Activated naive CD4-positive, alpha-beta T cell treated with anti-CD3 and anti-CD28 coated beads, Interleukin-2, amount 50 U/mL, for 72 hours (primary cell): ENCODE results near the gene RBFOX1. TPM values are rescaled to one million over a fixed set of nuclear protein-coding genes. Genes with fewer than 3 reads are reported as not detected.

Source experiments
- ATAC-seq, 2 donors: fragments of 150-1000 bp; cut with Tn5 transposase; 2 replicates each; pipeline ENCODE4 v1.10.0; 2021; ENCODE audit warnings: mild to moderate bottlenecking in 2 of 2, moderate library complexity in 2 of 2
- DNase-seq, 2 donors: peaks; one replicate each; pipeline ENCODE4 v3.0.0; 2021 to 2022; ENCODE audit warnings: low spot score in 2 of 2
- H3K27ac Mint-ChIP-seq, 2 donors: one replicate each; pipeline ENCODE4 v1.8.0; 2022; ENCODE audit warnings: mild to moderate bottlenecking in 2 of 2, mixed read lengths in 2 of 2
- H3K36me3 Mint-ChIP-seq, 2 donors: one replicate each; pipeline ENCODE4 v1.8.0; 2022; ENCODE audit warnings: mixed read lengths in 2 of 2
- H3K9me3 Mint-ChIP-seq, 2 donors: one replicate each; pipeline ENCODE4 v1.8.0; 2022; ENCODE audit warnings: mixed read lengths in 2 of 2
- total RNA-seq, 2 donors: library from RNA; stranded (reverse); gene quantifications; one replicate each; pipeline ENCODE4 v1.2.3, GENCODE V29; 2022

The RBFOX1 gene
- not detected for total RNA-seq

- peaks cover 12 to 27% of the 10 kb centered on the region in 2 donors for H3K9me3 Mint-ChIP-seq
- no peak within 1 kb of the TSS for H3K27ac Mint-ChIP-seq
- DNase-seq (no peak), ATAC-seq (no peak)
- H3K36me3 Mint-ChIP-seq = no peaks in the 10 kb centered on the region
Observed at GRCh38 chr16:7332611-7333010, at the start of gene RBFOX1. Gene RBFOX1, plus strand, starts transcription at chr16:7332845.

GRCh38 chr16:7284780-7285179 is 47.9 kb upstream of the RBFOX1 start:
- ATAC-seq = no peak
- no peak overlapping the region for H3K27ac Mint-ChIP-seq

GRCh38 chr16:7285520-7285919 is 47.1 kb upstream of the RBFOX1 start:
- DNase-seq (no peak), ATAC-seq (no peak)
- Mint-ChIP-seq H3K36me3 (peaks cover 0 to 4% of the 10 kb centered on the region in 2 donors), H3K27ac (no peak overlapping the region), H3K9me3 (peaks cover 22 to 23% of the 10 kb centered on the region in 2 donors)

More at GRCh38 chr16:7284780-7285179, 47.9 kb upstream of the RBFOX1 start:
- Mint-ChIP-seq H3K9me3 (peaks cover 18 to 23% of the 10 kb centered on the region in 2 donors), H3K36me3 (peaks cover 0 to 4% of the 10 kb centered on the region in 2 donors)
- DNase-seq = no peak

- no peak for DNase-seq
- no peak for ATAC-seq
- Mint-ChIP-seq H3K27ac (no peak overlapping the region), H3K9me3 (peaks cover 21 to 27% of the 10 kb centered on the region in 2 donors), H3K36me3 (peaks cover 0 to 4% of the 10 kb centered on the region in 2 donors)
Observed at GRCh38 chr16:7289299-7289698, 43.3 kb upstream of the RBFOX1 start.

GRCh38 chr16:7290682-7291081 is 42.0 kb upstream of the RBFOX1 start:
- peaks cover 0 to 4% of the 10 kb centered on the region in 2 donors for H3K36me3 Mint-ChIP-seq
- ATAC-seq = no peak

GRCh38 chr16:7294020-7294419 is 38.6 kb upstream of the RBFOX1 start:
- Mint-ChIP-seq H3K36me3 (no peaks in the 10 kb centered on the region), H3K27ac (no peak overlapping the region)
- no peak for ATAC-seq

More at GRCh38 chr16:7290682-7291081, 42.0 kb upstream of the RBFOX1 start:
- no peak for DNase-seq
- H3K27ac Mint-ChIP-seq = no peak overlapping the region
- H3K9me3 Mint-ChIP-seq = peaks cover 16 to 25% of the 10 kb centered on the region in 2 donors

GRCh38 chr16:7303052-7303610 is 29.5 kb upstream of the RBFOX1 start:
- Mint-ChIP-seq H3K36me3 (peaks cover 10 to 21% of the 10 kb centered on the region in 2 donors), H3K27ac (no peak overlapping the region), H3K9me3 (peaks cover 10 to 13% of the 10 kb centered on the region in 2 donors)
- DNase-seq (no peak), ATAC-seq (no peak)

More at GRCh38 chr16:7294020-7294419, 38.6 kb upstream of the RBFOX1 start:
- no peak for DNase-seq
- peaks cover 19 to 23% of the 10 kb centered on the region in 2 donors for H3K9me3 Mint-ChIP-seq

GRCh38 chr16:7303660-7304200 is 28.9 kb upstream of the RBFOX1 start:
- H3K27ac Mint-ChIP-seq = no peak overlapping the region
- no peak for ATAC-seq
- H3K36me3 Mint-ChIP-seq = peaks cover 10 to 21% of the 10 kb centered on the region in 2 donors
- H3K9me3 Mint-ChIP-seq = peaks cover 8 to 16% of the 10 kb centered on the region in 2 donors
- no peak for DNase-seq

GRCh38 chr16:7304279-7304678 is 28.4 kb upstream of the RBFOX1 start:
- Mint-ChIP-seq H3K27ac (no peak overlapping the region), H3K36me3 (peaks cover 10 to 21% of the 10 kb centered on the region in 2 donors), H3K9me3 (peaks cover 7 to 17% of the 10 kb centered on the region in 2 donors)
- ATAC-seq (no peak), DNase-seq (no peak)

- Mint-ChIP-seq H3K36me3 (peaks cover 10 to 21% of the 10 kb centered on the region in 2 donors), H3K9me3 (peaks cover 7 to 17% of the 10 kb centered on the region in 2 donors), H3K27ac (no peak overlapping the region)
- DNase-seq (no peak), ATAC-seq (no peak)
Observed at GRCh38 chr16:7304958-7305357, 27.7 kb upstream of the RBFOX1 start.

- H3K9me3 Mint-ChIP-seq = peaks cover 3 to 9% of the 10 kb centered on the region in 2 donors
- ATAC-seq (no peak), DNase-seq (no peak)
- no peak overlapping the region for H3K27ac Mint-ChIP-seq
- H3K36me3 Mint-ChIP-seq = peaks cover 0 to 7% of the 10 kb centered on the region in 2 donors
Observed at GRCh38 chr16:7313170-7313569, 19.5 kb upstream of the RBFOX1 start.

GRCh38 chr16:7314163-7314562 is 18.5 kb upstream of the RBFOX1 start:
- Mint-ChIP-seq H3K27ac (no peak overlapping the region), H3K9me3 (peaks cover 6 to 9% of the 10 kb centered on the region in 2 donors), H3K36me3 (peaks cover 0 to 7% of the 10 kb centered on the region in 2 donors)
- ATAC-seq = no peak
- DNase-seq = no peak

GRCh38 chr16:7315813-7316212 is 16.8 kb upstream of the RBFOX1 start:
- peaks cover 7 to 15% of the 10 kb centered on the region in 2 donors for H3K9me3 Mint-ChIP-seq
- no peak for ATAC-seq
- H3K27ac Mint-ChIP-seq = no peak overlapping the region
- DNase-seq = no peak
- H3K36me3 Mint-ChIP-seq = peaks cover 0 to 7% of the 10 kb centered on the region in 2 donors

GRCh38 chr16:7316281-7316888 is 16.3 kb upstream of the RBFOX1 start:
- Mint-ChIP-seq H3K27ac (no peak overlapping the region), H3K9me3 (peaks cover 6 to 15% of the 10 kb centered on the region in 2 donors), H3K36me3 (peaks cover 0 to 7% of the 10 kb centered on the region in 2 donors)
- DNase-seq (no peak), ATAC-seq (no peak)

- peaks cover 6 to 15% of the 10 kb centered on the region in 2 donors for H3K9me3 Mint-ChIP-seq
- peaks cover 0 to 7% of the 10 kb centered on the region in 2 donors for H3K36me3 Mint-ChIP-seq
- ATAC-seq (no peak), DNase-seq (no peak)
- no peak overlapping the region for H3K27ac Mint-ChIP-seq
Observed at GRCh38 chr16:7317982-7318381, 14.7 kb upstream of the RBFOX1 start.

- peaks cover 9 to 18% of the 10 kb centered on the region in 2 donors for H3K9me3 Mint-ChIP-seq
- no peak overlapping the region for H3K27ac Mint-ChIP-seq
- ATAC-seq = no peak
Observed at GRCh38 chr16:7318686-7319085, 14.0 kb upstream of the RBFOX1 start.

GRCh38 chr16:7319514-7319913 is 13.1 kb upstream of the RBFOX1 start:
- H3K36me3 Mint-ChIP-seq = peaks cover 0 to 1% of the 10 kb centered on the region in 2 donors
- no peak for ATAC-seq
- peaks cover 11 to 17% of the 10 kb centered on the region in 2 donors for H3K9me3 Mint-ChIP-seq
- H3K27ac Mint-ChIP-seq = no peak overlapping the region
- DNase-seq = no peak

More at GRCh38 chr16:7318686-7319085, 14.0 kb upstream of the RBFOX1 start:
- peaks cover 0 to 7% of the 10 kb centered on the region in 2 donors for H3K36me3 Mint-ChIP-seq
- DNase-seq = no peak
